Activated CD4-positive, CD25-positive, alpha-beta regulatory T cell treated with anti-CD3 and anti-CD28 coated beads, Interleukin-2, amount 50 U/mL, for 24 hours (primary cell): ENCODE measurements around the gene C17orf75.
"Not testable (repeated sequence)": the region's sequence is repeated elsewhere in the genome, so short reads cannot be mapped to it uniquely, and the experiment has no call there.

Experiments
- ATAC-seq, 2 donors: fragments of 150-1000 bp; cut with Tn5 transposase; one replicate each; pipeline ENCODE4 v1.10.0; 2021; ENCODE audit warnings: mild to moderate bottlenecking in 1 of 2, moderate library complexity in 1 of 2

C17orf75 gene

GRCh38 chr17:32345951-32346600 lies 4.1 kb upstream of the C17orf75 start:
- ATAC-seq: no peak

GRCh38 chr17:32342603-32343325 lies 791 bp upstream of the C17orf75 start:
- ATAC-seq: no peak

GRCh38 chr17:32341141-32341856 lies 674 bp downstream of the C17orf75 start:
- peak; percentile 21 to 35 for ATAC-seq

GRCh38 chr17:32335687-32336086 lies 6.3 kb downstream of the C17orf75 start:
- ATAC-seq: no peak

- ATAC-seq: no peak
These were observed 6.9 kb downstream of the C17orf75 start for GRCh38 chr17:32335046-32335445.

GRCh38 chr17:32333187-32333586 lies 8.8 kb downstream of the C17orf75 start:
- ATAC-seq: no peak

- ATAC-seq: no peak
These were observed 10.5 kb downstream of the C17orf75 start for GRCh38 chr17:32331243-32332040.

- no peak for ATAC-seq
These were observed 11.8 kb downstream of the C17orf75 start for GRCh38 chr17:32330147-32330546.

- no peak for ATAC-seq
These were observed 14.1 kb downstream of the C17orf75 start for GRCh38 chr17:32327911-32328310.

- peak; percentile 42 to 62 for ATAC-seq
These were observed 18.0 kb downstream of the C17orf75 start for GRCh38 chr17:32323811-32324491.

- ATAC-seq: no peak
These were observed 18.9 kb downstream of the C17orf75 start for GRCh38 chr17:32323046-32323445.

GRCh38 chr17:32320847-32321246 lies 21.1 kb downstream of the C17orf75 start:
- no peak for ATAC-seq

- not testable (repeated sequence) for ATAC-seq
These were observed 21.9 kb downstream of the C17orf75 start for GRCh38 chr17:32320080-32320479.

GRCh38 chr17:32319548-32319905 lies 22.4 kb downstream of the C17orf75 start:
- ATAC-seq: peak; percentile 84

- no peak for ATAC-seq
These were observed 23.9 kb downstream of the C17orf75 start for GRCh38 chr17:32318071-32318470.

- no peak for ATAC-seq
These were observed 24.6 kb downstream of the C17orf75 start for GRCh38 chr17:32317353-32317752.

GRCh38 chr17:32316653-32317052 lies 25.3 kb downstream of the C17orf75 start:
- ATAC-seq: not testable (repeated sequence)

- no peak for ATAC-seq
These were observed 26.8 kb downstream of the C17orf75 start for GRCh38 chr17:32315171-32315570.

- ATAC-seq: no peak
These were observed 27.3 kb downstream of the C17orf75 start for GRCh38 chr17:32314636-32315035.

- no peak for ATAC-seq
These were observed 30.9 kb downstream of the C17orf75 start for GRCh38 chr17:32311028-32311536.

GRCh38 chr17:32307658-32308057 lies 34.3 kb downstream of the C17orf75 start:
- ATAC-seq: no peak

GRCh38 chr17:32305049-32305448 lies 36.9 kb downstream of the C17orf75 start:
- ATAC-seq: no peak
